ENCODE measurements around the gene ZNF619.

- TF ChIP-seq, protein P1, sequence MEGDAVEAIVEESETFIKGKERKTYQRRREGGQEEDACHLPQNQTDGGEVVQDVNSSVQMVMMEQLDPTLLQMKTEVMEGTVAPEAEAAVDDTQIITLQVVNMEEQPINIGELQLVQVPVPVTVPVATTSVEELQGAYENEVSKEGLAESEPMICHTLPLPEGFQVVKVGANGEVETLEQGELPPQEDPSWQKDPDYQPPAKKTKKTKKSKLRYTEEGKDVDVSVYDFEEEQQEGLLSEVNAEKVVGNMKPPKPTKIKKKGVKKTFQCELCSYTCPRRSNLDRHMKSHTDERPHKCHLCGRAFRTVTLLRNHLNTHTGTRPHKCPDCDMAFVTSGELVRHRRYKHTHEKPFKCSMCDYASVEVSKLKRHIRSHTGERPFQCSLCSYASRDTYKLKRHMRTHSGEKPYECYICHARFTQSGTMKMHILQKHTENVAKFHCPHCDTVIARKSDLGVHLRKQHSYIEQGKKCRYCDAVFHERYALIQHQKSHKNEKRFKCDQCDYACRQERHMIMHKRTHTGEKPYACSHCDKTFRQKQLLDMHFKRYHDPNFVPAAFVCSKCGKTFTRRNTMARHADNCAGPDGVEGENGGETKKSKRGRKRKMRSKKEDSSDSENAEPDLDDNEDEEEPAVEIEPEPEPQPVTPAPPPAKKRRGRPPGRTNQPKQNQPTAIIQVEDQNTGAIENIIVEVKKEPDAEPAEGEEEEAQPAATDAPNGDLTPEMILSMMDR (IDR thresholded peaks at IDR 0.05), result no peak
- TF ChIP-seq POLR2A (IDR thresholded peaks at IDR 0.05), result no peak
Measured at GRCh38 chr3:40464339-40465110, 12.4 kb upstream of the ZNF619 start.

All from testis (tissue), 2 donors.